K562 (cell line): ENCODE measurements around the gene DHCR24. TPM values are rescaled to one million over a fixed set of nuclear protein-coding genes. Genes with fewer than 3 reads are reported as not detected.

Experiments used
- ATAC-seq: fragments of 200-7000 bp; cut with Tn5 transposase; 3 replicates; pipeline ENCODE4 v1.9.1; 2020; ENCODE audit warnings: moderate library complexity
- BruUV-seq: library from RNA; stranded (reverse); fragments of 400-500 nt; replicated peaks from 2 replicates; lab custom pipeline; 2021; lab: Mats Ljungman, UMichigan
- CTCF ChIA-PET: fragments of 300-600 bp; formaldehyde crosslinking; extraction: SDS; loops from one replicate; lab custom pipeline; 2021; ENCODE audit warnings: low intra/inter-chr PET ratio; lab: Yijun Ruan, JAX
- POLR2A ChIA-PET: fragments of 300-600, 350-650 bp; sonication (Branson Sonifier 250); formaldehyde crosslinking; extraction: SDS; loops from one replicate; lab custom pipeline; 2021; ENCODE audit warnings: antibody characterized with exemption, inconsistent platforms; lab: Yijun Ruan, JAX
- DNase-seq, 4 experiments: peaks; one replicate each; pipeline versions ENCODE4 v3.0.0 to v3.0.0-alpha.2; 2011 to 2018; ENCODE audit warnings: low spot score in 3 of 4, mixed read lengths in 3 of 4; ENCODE audit errors: extremely low read depth in 1 of 4
- FAIRE-seq: peaks from 2 replicates; lab custom pipeline; 2011; peaks lifted over from hg19 to GRCh38; lab: Jason Lieb, UNC
- H2AFZ ChIP-seq: 2 replicates; pipeline ENCODE4 v1.6.0; 2011; ENCODE audit warnings: low read depth, low read length, control low read depth, inconsistent platforms
- H3K27ac ChIP-seq: fragments of 200-600 bp; 3 replicates; pipeline ENCODE4 v1.8.0; 2011; ENCODE audit warnings: low read depth, mild to moderate bottlenecking, control low read depth, inconsistent platforms, low read length, moderate library complexity, mixed read lengths; ENCODE audit errors: extremely low read depth
- H3K27me3 ChIP-seq, 2 experiments: fragments of 300-600 bp in 1 of 2; 2 replicates in 1 of 2; 3 replicates in 1 of 2; pipeline versions ENCODE4 v1.6.0 to v1.8.0; 2011; ENCODE audit warnings: inconsistent platforms in 2 of 2, low read length in 2 of 2, mild to moderate bottlenecking in 1 of 2, mixed read lengths in 1 of 2, moderate library complexity in 1 of 2; ENCODE audit not compliant: control insufficient read depth in 2 of 2, insufficient read depth in 2 of 2
- H3K36me3 ChIP-seq: fragments of 300-600 bp; 3 replicates; pipeline ENCODE4 v1.8.0; 2011; ENCODE audit warnings: mild to moderate bottlenecking, low read length, inconsistent platforms; ENCODE audit not compliant: control insufficient read depth, insufficient read depth
- H3K4me1 ChIP-seq, 2 experiments: fragments of 200-600 bp in 1 of 2; replicated peaks in 1 of 2; 2 replicates in 1 of 2; 3 replicates in 1 of 2; pipeline versions ENCODE4 v1.5.1 to v1.8.0; 2011; ENCODE audit warnings: inconsistent platforms in 2 of 2, low read length in 2 of 2, mild to moderate bottlenecking in 1 of 2, mixed read lengths in 1 of 2, moderate library complexity in 1 of 2; ENCODE audit not compliant: control insufficient read depth in 2 of 2, insufficient read depth in 2 of 2
- H3K4me2 ChIP-seq: 2 replicates; pipeline ENCODE4 v1.6.1; 2011; ENCODE audit warnings: low read length, control low read depth, inconsistent platforms, mixed read lengths; ENCODE audit not compliant: insufficient read depth
- H3K4me3 ChIP-seq: fragments of 200-600 bp; sonication (generic), shearing (Covaris generic); 2 replicates; pipeline ENCODE4 v1.5.1; 2016; ENCODE audit warnings: control low read depth, inconsistent platforms
- H3K79me2 ChIP-seq: fragments of 200-600 bp; 3 replicates; pipeline ENCODE4 v1.8.0; 2011; ENCODE audit warnings: low read length, inconsistent platforms; ENCODE audit not compliant: control insufficient read depth, insufficient read depth
- H3K9ac ChIP-seq, 2 experiments: 2 replicates each; pipeline versions ENCODE4 v1.6.0 to v1.6.1; 2011; ENCODE audit warnings: low read depth in 2 of 2, low read length in 2 of 2, control low read depth in 1 of 2, inconsistent platforms in 1 of 2, mild to moderate bottlenecking in 1 of 2, mixed read lengths in 1 of 2; ENCODE audit not compliant: insufficient read depth in 1 of 2
- H3K9me1 ChIP-seq: one replicate; pipeline ENCODE4 v1.6.0; 2011; ENCODE audit warnings: inconsistent platforms, mild to moderate bottlenecking, low read length, moderate library complexity; ENCODE audit not compliant: control insufficient read depth, insufficient read depth
- H3K9me3 ChIP-seq: replicated peaks from 2 replicates; pipeline ENCODE4 v1.5.1; 2011; ENCODE audit warnings: low read depth, low read length, inconsistent platforms; ENCODE audit not compliant: control insufficient read depth, insufficient read depth
- H4K20me1 ChIP-seq: replicated peaks from 2 replicates; pipeline ENCODE4 v1.6.1; 2011; ENCODE audit warnings: low read length, inconsistent platforms, mixed read lengths; ENCODE audit not compliant: control insufficient read depth, insufficient read depth
- CBX2 ChIP-seq: fragments of 200-600 bp; sonication (generic); IDR thresholded peaks from one replicate; pipeline ENCODE4 v1.6.1; 2012; ENCODE audit warnings: mild to moderate bottlenecking, low read length, inconsistent platforms; ENCODE audit not compliant: insufficient read depth, poor library complexity, severe bottlenecking
- COPS2 ChIP-seq: fragments of 450-650 bp; conservative IDR thresholded peaks from 2 replicates; pipeline ENCODE4 v1.6.1; 2016; ENCODE audit warnings: mild to moderate bottlenecking, moderate library complexity
- ILF3 ChIP-seq: fragments of 450-650 bp; IDR thresholded peaks from 2 replicates; pipeline ENCODE4 v1.6.1; 2018; ENCODE audit warnings: antibody characterized with exemption, mild to moderate bottlenecking, moderate library complexity, borderline replicate concordance
- PCBP2 ChIP-seq: fragments of 200-400 bp; formaldehyde crosslinking; IDR thresholded peaks from 2 replicates; pipeline ENCODE4 v1.6.1; 2018; ENCODE audit warnings: low read length, low read depth, mild to moderate bottlenecking, moderate library complexity; ENCODE audit not compliant: poor library complexity, severe bottlenecking
- PHF20 ChIP-seq: fragments of 450-650 bp; IDR thresholded peaks from 2 replicates; pipeline ENCODE4 v1.6.1; 2018; ENCODE audit not compliant: partially characterized antibody
- SREBF1 ChIP-seq: fragments of 150-350 bp; IDR thresholded peaks from 2 replicates; pipeline ENCODE4 v1.6.1; 2014; ENCODE audit warnings: antibody characterized with exemption, low read depth, low read length, borderline replicate concordance
- U2AF2 ChIP-seq: fragments of 200-400 bp; formaldehyde crosslinking; optimal IDR thresholded peaks from 2 replicates; pipeline ENCODE3; 2017; ENCODE audit warnings: low read depth, mild to moderate bottlenecking, low read length
- ZNF830 ChIP-seq: fragments of 250-450 bp; sonication (Bioruptor Pico); IDR thresholded peaks from 2 replicates; pipeline ENCODE4 v1.5.0; 2021; ENCODE audit warnings: mild to moderate bottlenecking
- WGBS: fragments of 100-300 bp; shearing (Covaris generic); methylation state at CpG from one replicate; pipeline ENCODE4 v1.1.6; 2016; ENCODE audit warnings: low coverage, mixed read lengths; ENCODE audit not compliant: insufficient coverage; ENCODE audit errors: missing lambda C conversion rate; 5-methylcytosine and 5-hydroxymethylcytosine counted together
- in situ Hi-C: fragments of 300-500 bp; cut with MboI; formaldehyde crosslinking; loops from 4 replicates; pipeline ENCODE4 v1.15.0; 2018; ENCODE audit warnings: inconsistent platforms, mixed read lengths
- intact Hi-C: fragments of 100-400 bp; cut with micrococcal nuclease; formaldehyde crosslinking; loops from 2 replicates; pipeline ENCODE4 v1.14.2; 2022
- polyA plus RNA-seq, 8 experiments: library from polyadenylated mRNA; depleted of rRNA in 4 of 8; stranded (reverse) in 5 of 8; unstranded in 3 of 8; fragments of >200 nt; fragmentation: Nextera tagmentation in 2 of 8; fragmentation: Illumina TruSeq in 1 of 8; extraction: Ambion mirVana in 2 of 8; extraction: Trizol in 1 of 8; gene quantifications; 2 replicates each; pipeline versions ENCODE4 v1.2.1 to v1.2.3, GENCODE V29; 2011 to 2014; ENCODE audit warnings: inconsistent platforms in 1 of 8, missing spikeins in 1 of 8
- total RNA-seq, 7 experiments: library from RNA; depleted of rRNA in 6 of 7; stranded (reverse); fragments of >200 nt in 6 of 7; fragmentation: Illumina TruSeq in 2 of 7; extraction: Trizol in 2 of 7; gene quantifications; 2 replicates each; pipeline versions ENCODE4 v1.2.1 to v1.2.3, GENCODE V29; 2011 to 2021; ENCODE audit warnings: low replicate concordance in 1 of 7
- TF ChIP-seq, protein P1 (sequence below): sonication (generic); formaldehyde crosslinking; IDR thresholded peaks from 2 replicates; pipeline ENCODE4 v1.8.0; 2023; ENCODE audit warnings: mild to moderate bottlenecking, missing genetic modification reagents
- TF ChIP-seq, protein P2 (sequence below): IDR thresholded peaks from 2 replicates; pipeline ENCODE4 v1.6.1; 2011; ENCODE audit not compliant: insufficient read length; ENCODE audit errors: extremely low read depth
- TF ChIP-seq, protein P3 (sequence below): fragments of 450-650 bp; formaldehyde crosslinking; IDR thresholded peaks from 2 replicates; pipeline ENCODE4 v1.4.0; 2022; ENCODE audit warnings: missing genetic modification characterization
- TF ChIP-seq, protein P4 (sequence below): fragments of 250-450 bp; sonication (Bioruptor Pico); IDR thresholded peaks from 2 replicates; pipeline ENCODE4 v1.5.0; 2020; ENCODE audit warnings: mild to moderate bottlenecking

The DHCR24 gene
- total and polyA plus RNA-seq, 9 of the 15 experiments (the other 6 are each of a cell fraction or from before 2014, with no cell fraction given) = 23.4 to 161 (median 79.9) TPM

DNA sequence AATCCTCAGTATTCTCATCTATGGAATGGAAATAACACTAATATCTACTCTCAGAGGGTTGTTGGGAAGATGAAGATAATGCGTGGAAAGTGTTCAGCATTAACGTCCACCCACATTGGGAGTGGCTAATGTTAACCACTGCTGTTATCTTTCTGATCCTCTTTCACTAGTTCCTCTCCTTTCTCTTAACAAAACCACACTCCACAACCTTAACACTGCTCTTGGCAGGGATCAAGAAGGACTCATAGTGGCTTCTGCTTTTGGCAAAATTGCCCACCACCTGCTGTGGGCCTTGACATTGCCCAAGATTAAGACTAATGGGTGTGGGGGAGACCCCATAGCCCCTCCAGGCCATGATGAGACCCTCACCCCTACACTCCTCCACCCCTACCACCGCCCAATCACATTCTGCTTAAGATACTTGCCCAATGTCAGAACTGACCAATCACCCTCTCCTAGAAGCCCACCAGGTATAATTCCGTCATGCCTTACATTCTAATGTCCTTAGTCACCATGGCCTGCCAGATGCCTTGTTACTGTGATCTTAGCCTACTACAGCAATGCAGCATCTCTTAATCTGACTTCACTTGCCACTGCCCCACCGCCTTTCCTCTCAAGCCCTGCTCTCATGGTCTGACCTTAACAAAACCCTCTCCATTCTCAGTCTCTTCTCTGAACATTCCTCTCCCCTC, 27.1 kb downstream of the DHCR24 start (continued):
- no peak for TF ChIP-seq ILF3

DNA sequence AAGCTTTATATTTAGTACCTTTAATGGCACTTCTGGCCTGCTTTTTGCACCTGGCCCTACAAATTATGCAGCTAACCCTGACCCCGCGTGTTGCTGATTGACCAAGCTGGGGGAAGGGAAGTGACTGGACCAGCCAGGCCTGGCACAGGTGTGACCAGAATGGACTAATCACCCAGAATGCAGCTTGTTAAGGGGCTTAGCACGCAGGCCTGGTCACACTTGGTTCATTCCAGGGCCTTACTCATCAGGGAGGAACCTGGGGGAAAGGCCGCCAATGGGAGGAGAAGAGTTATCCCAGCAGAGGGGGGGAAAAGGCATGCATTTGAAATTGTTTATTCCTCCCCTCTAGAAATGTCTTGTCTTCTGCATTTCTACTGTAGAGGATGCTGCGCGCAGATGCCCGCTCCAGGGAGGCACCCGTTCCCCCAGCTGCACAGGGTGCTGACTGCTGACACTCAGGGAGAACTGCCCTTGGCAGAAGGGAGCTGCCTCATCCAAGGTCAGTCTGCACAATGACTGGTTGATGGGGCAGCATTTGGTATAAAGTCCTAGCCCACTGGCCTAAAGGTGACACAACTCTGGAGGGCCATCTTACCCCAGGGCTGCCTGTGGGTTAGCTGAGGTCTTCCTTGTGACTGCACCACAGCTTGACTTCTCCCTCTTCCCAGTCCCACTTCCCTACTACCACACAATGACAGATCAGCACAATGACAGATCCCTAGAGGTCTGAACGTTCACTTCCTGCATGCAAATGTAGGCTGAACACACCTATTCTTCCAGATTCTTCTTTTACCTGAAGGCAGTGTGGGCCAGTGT, 29.0 kb downstream of the DHCR24 start:
- no TSS peak for BruUV-seq
- intact Hi-C loops = no loop called here
- FAIRE-seq (no peak), ATAC-seq (no peak), DNase-seq (no peak)
- ChIA-PET CTCF (no interaction called here), POLR2A (interaction anchor here (0.6 to 1.6 kb wide), 4 partner anchors 10 to 90 kb away, joined by 3 to 7 read pairs (median 4); no protein-coding TSS in a partner anchor)
- Histone ChIP-seq H2AFZ (no peak overlapping the region), H3K27ac (no peak overlapping the region), H3K27me3 (no peaks in the 10 kb centered on the region), H3K36me3 (peaks cover 90% of the 10 kb centered on the region; the same call in 2 of the 3 replicates), H3K4me1 (peaks cover 21 to 32% of the 10 kb centered on the region in 2 experiments), H3K9me3 (no peaks in the 10 kb centered on the region), H4K20me1 (no peaks in the 10 kb centered on the region), H3K4me2 (no peak overlapping the region), H3K79me2 (0 out of 3 replicates have a peak, but pooled peaks cover 6% of the 10 kb centered on the region), H3K9ac (no peak overlapping the region; a peak in 1 of 4 replicates), H3K4me3 (no peak overlapping the region), H3K9me1 (no peaks in the 10 kb centered on the region)
- in situ Hi-C loops = no loop called here
- WGBS = 86% methylated on average over 9 of the region's 9 CpGs
- TF ChIP-seq PHF20 (no peak), SREBF1 (no peak), ZNF830 (CRISPR knock-in tag) (no peak), COPS2 (no peak), CBX2 (no peak), PCBP2 (no peak), U2AF2 (no peak)
- TF ChIP-seq, protein P1, sequence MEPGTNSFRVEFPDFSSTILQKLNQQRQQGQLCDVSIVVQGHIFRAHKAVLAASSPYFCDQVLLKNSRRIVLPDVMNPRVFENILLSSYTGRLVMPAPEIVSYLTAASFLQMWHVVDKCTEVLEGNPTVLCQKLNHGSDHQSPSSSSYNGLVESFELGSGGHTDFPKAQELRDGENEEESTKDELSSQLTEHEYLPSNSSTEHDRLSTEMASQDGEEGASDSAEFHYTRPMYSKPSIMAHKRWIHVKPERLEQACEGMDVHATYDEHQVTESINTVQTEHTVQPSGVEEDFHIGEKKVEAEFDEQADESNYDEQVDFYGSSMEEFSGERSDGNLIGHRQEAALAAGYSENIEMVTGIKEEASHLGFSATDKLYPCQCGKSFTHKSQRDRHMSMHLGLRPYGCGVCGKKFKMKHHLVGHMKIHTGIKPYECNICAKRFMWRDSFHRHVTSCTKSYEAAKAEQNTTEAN = no peak
- TF ChIP-seq, protein P2, sequence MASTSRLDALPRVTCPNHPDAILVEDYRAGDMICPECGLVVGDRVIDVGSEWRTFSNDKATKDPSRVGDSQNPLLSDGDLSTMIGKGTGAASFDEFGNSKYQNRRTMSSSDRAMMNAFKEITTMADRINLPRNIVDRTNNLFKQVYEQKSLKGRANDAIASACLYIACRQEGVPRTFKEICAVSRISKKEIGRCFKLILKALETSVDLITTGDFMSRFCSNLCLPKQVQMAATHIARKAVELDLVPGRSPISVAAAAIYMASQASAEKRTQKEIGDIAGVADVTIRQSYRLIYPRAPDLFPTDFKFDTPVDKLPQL = no peak
- TF ChIP-seq, protein P3, sequence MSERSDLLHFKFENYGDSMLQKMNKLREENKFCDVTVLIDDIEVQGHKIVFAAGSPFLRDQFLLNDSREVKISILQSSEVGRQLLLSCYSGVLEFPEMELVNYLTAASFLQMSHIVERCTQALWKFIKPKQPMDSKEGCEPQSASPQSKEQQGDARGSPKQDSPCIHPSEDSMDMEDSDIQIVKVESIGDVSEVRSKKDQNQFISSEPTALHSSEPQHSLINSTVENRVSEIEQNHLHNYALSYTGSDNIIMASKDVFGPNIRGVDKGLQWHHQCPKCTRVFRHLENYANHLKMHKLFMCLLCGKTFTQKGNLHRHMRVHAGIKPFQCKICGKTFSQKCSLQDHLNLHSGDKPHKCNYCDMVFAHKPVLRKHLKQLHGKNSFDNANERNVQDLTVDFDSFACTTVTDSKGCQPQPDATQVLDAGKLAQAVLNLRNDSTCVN (CRISPR knock-in tag) = no peak
- TF ChIP-seq, protein P4, sequence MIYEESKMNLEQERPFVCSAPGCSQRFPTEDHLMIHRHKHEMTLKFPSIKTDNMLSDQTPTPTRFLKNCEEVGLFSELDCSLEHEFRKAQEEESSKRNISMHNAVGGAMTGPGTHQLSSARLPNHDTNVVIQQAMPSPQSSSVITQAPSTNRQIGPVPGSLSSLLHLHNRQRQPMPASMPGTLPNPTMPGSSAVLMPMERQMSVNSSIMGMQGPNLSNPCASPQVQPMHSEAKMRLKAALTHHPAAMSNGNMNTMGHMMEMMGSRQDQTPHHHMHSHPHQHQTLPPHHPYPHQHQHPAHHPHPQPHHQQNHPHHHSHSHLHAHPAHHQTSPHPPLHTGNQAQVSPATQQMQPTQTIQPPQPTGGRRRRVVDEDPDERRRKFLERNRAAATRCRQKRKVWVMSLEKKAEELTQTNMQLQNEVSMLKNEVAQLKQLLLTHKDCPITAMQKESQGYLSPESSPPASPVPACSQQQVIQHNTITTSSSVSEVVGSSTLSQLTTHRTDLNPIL (CRISPR knock-in tag) = no peak
